Spleen (tissue), 7 donors: ENCODE results near the gene CCDC124.

Experiments used
- POLR2A ChIP-seq, 3 donors: fragments of 450-650 bp; IDR thresholded peaks; one replicate each; pipeline ENCODE4 v1.5.1; 2017; ENCODE audit warnings: antibody characterized with exemption in 3 of 3, mild to moderate bottlenecking in 1 of 3
- TF ChIP-seq, protein P1 (sequence below), 11 experiments: fragments of 200-600 bp in 7 of 11; fragments of 450-650 bp in 4 of 11; sonication (generic) in 4 of 11; IDR thresholded peaks in 8 of 11; conservative IDR thresholded peaks in 3 of 11; 1 replicate in 7 of 11; 2 replicates in 4 of 11; pipeline versions ENCODE4 v1.4.0 to v1.8.0; 2016 to 2021; ENCODE audit warnings: antibody characterized with exemption in 11 of 11, inconsistent platforms in 4 of 11, mild to moderate bottlenecking in 1 of 11
- donor health status: DM: no; HTN: no; CAD: no; lungs with moderate emphysema.
- donor health status: DM: no; HTN: no; CAD: no.
- donor health status: DM: no; HTN: no; CAD: no.

DNA sequence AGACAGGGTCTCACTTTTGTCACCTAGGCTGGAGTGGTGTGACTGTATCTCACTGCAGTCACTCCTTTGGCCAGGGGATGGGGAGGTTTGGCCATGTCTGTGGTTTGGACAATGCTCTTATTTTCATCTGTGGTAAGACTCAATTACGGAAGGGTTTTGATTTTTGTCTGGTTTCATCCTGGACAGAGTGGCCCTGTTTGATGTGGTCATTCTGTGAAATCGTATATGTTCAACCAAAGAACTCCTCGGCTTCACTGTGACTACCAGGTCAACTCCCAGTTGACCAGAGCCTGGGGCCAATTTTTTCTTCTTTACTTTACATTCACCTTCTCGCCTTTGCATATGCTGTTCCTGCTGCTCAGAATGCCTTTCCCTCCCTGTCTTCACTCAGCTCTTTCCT lies 6.8 kb upstream of the CCDC124 start:
- TF ChIP-seq, protein P1, sequence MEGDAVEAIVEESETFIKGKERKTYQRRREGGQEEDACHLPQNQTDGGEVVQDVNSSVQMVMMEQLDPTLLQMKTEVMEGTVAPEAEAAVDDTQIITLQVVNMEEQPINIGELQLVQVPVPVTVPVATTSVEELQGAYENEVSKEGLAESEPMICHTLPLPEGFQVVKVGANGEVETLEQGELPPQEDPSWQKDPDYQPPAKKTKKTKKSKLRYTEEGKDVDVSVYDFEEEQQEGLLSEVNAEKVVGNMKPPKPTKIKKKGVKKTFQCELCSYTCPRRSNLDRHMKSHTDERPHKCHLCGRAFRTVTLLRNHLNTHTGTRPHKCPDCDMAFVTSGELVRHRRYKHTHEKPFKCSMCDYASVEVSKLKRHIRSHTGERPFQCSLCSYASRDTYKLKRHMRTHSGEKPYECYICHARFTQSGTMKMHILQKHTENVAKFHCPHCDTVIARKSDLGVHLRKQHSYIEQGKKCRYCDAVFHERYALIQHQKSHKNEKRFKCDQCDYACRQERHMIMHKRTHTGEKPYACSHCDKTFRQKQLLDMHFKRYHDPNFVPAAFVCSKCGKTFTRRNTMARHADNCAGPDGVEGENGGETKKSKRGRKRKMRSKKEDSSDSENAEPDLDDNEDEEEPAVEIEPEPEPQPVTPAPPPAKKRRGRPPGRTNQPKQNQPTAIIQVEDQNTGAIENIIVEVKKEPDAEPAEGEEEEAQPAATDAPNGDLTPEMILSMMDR (IDR thresholded peaks at IDR 0.05 in 8 of 11, conservative IDR thresholded peaks at IDR 0.05 in 3 of 11): no peak
- TF ChIP-seq POLR2A (IDR thresholded peaks at IDR 0.05): no peak
